ENCODE measurements around the gene MARCHF2.
A peak's percentile ranks its signal among the peaks of the same experiment; 100 is the strongest.
"Not testable (repeated sequence)": the region's sequence is repeated elsewhere in the genome, so short reads cannot be mapped to it uniquely, and the experiment has no call there.

Gene MARCHF2

GRCh38 chr19:8387688-8388611, 25.2 kb upstream of the MARCHF2 start:
- no peak for DNase-seq

- DNase-seq: no peak
These were observed 24.5 kb upstream of the MARCHF2 start for GRCh38 chr19:8388612-8388958.

GRCh38 chr19:8389891-8390616, 23.1 kb upstream of the MARCHF2 start, which contains the start of gene RAB11B:
Gene RAB11B, plus strand, starts transcription at chr19:8390360. Its CDS starts 57 bp downstream, at chr19:8390417.
- peak; percentile 97 for DNase-seq

- DNase-seq: peak; percentile 76
These were observed 22.5 kb upstream of the MARCHF2 start for GRCh38 chr19:8390617-8390981.

GRCh38 chr19:8391198-8392016, 21.7 kb upstream of the MARCHF2 start:
- DNase-seq: no peak

- no peak for DNase-seq
These were observed 21.0 kb upstream of the MARCHF2 start for GRCh38 chr19:8392017-8392591.

GRCh38 chr19:8393192-8393870, 19.8 kb upstream of the MARCHF2 start:
- no peak for DNase-seq

- no peak for DNase-seq
These were observed 19.2 kb upstream of the MARCHF2 start for GRCh38 chr19:8393871-8394250.

- no peak for DNase-seq
These were observed 17.5 kb upstream of the MARCHF2 start for GRCh38 chr19:8395621-8396082.

- DNase-seq: no peak
These were observed 16.9 kb upstream of the MARCHF2 start for GRCh38 chr19:8396185-8396562.

- peak; percentile 13 for DNase-seq
These were observed 16.4 kb upstream of the MARCHF2 start for GRCh38 chr19:8396563-8397203.

GRCh38 chr19:8397271-8397670, 15.8 kb upstream of the MARCHF2 start:
- no peak for DNase-seq

GRCh38 chr19:8397746-8398310, 15.3 kb upstream of the MARCHF2 start:
- no peak for DNase-seq

- no peak for DNase-seq
These were observed 14.8 kb upstream of the MARCHF2 start for GRCh38 chr19:8398311-8398771.

GRCh38 chr19:8399681-8400188, 13.4 kb upstream of the MARCHF2 start:
- no peak for DNase-seq

GRCh38 chr19:8401981-8402411, 11.1 kb upstream of the MARCHF2 start:
- DNase-seq: no peak

GRCh38 chr19:8403098-8403819, 9.8 kb upstream of the MARCHF2 start:
- no peak for DNase-seq

GRCh38 chr19:8403820-8404109, 9.3 kb upstream of the MARCHF2 start:
- no peak for DNase-seq

GRCh38 chr19:8404391-8405151, 8.5 kb upstream of the MARCHF2 start:
- DNase-seq: no peak

- not testable (repeated sequence) for DNase-seq
These were observed 2.4 kb upstream of the MARCHF2 start for GRCh38 chr19:8410718-8411117.
